Hepatocyte (in vitro differentiated cells): Measurements from ENCODE around the gene PYDC1. TPM values are rescaled to one million over a fixed set of nuclear protein-coding genes. Genes with fewer than 3 reads are reported as not detected.

Source experiments
- DNase-seq: peaks from one replicate; pipeline ENCODE4 v3.0.0-alpha.2; 2016; ENCODE audit warnings: low spot score
- H2AFZ ChIP-seq: fragments of 200-600 bp; sonication (generic); 2 replicates; pipeline ENCODE4 v1.6.0; 2016; ENCODE audit warnings: antibody characterized with exemption, mild to moderate bottlenecking
- H3K27ac ChIP-seq: fragments of 200-600 bp; sonication (generic); 2 replicates; pipeline ENCODE4 v1.5.1; 2016; ENCODE audit warnings: mild to moderate bottlenecking
- H3K27me3 ChIP-seq: fragments of 200-600 bp; sonication (generic); 2 replicates; pipeline ENCODE4 v1.6.1; 2016
- H3K36me3 ChIP-seq: fragments of 200-600 bp; sonication (generic); replicated peaks from 2 replicates; pipeline ENCODE4 v1.5.1; 2016; ENCODE audit warnings: low read depth; ENCODE audit not compliant: insufficient read depth
- H3K4me1 ChIP-seq: fragments of 200-600 bp; sonication (generic); 2 replicates; pipeline ENCODE4 v1.5.1; 2016; ENCODE audit warnings: mild to moderate bottlenecking, moderate library complexity; ENCODE audit not compliant: insufficient read depth
- H3K4me2 ChIP-seq: fragments of 200-600 bp; sonication (generic); 2 replicates; pipeline ENCODE4 v1.6.0; 2016
- H3K4me3 ChIP-seq: fragments of 200-600 bp; sonication (generic); 2 replicates; pipeline ENCODE4 v1.5.1; 2016; ENCODE audit warnings: mild to moderate bottlenecking
- H3K79me2 ChIP-seq: fragments of 200-600 bp; sonication (generic); 2 replicates; pipeline ENCODE4 v1.6.0; 2017; ENCODE audit warnings: mild to moderate bottlenecking
- H3K9me2 ChIP-seq: fragments of 200-600 bp; sonication (generic); replicated peaks from 2 replicates; pipeline ENCODE4 v1.6.0; 2017; ENCODE audit warnings: mild to moderate bottlenecking; ENCODE audit not compliant: insufficient read depth
- H3K9me3 ChIP-seq: fragments of 200-600 bp; sonication (generic); 2 replicates; pipeline ENCODE4 v1.5.1; 2016; ENCODE audit warnings: low read depth, mild to moderate bottlenecking
- H4K20me1 ChIP-seq: fragments of 200-600 bp; sonication (generic); 2 replicates; pipeline ENCODE4 v1.6.0; 2016; ENCODE audit warnings: mild to moderate bottlenecking; ENCODE audit not compliant: insufficient read depth, poor library complexity, severe bottlenecking
- EZH2 ChIP-seq: fragments of 200-600 bp; sonication (generic); IDR thresholded peaks from 2 replicates; pipeline ENCODE4 v1.6.1; 2016; ENCODE audit warnings: antibody characterized with exemption, mild to moderate bottlenecking, borderline replicate concordance
- EZH2phosphoT487 ChIP-seq: fragments of 200-600 bp; sonication (generic); IDR thresholded peaks from one replicate; pipeline ENCODE4 v1.6.1; 2018; ENCODE audit warnings: antibody characterized with exemption, mild to moderate bottlenecking, low read depth, moderate library complexity; ENCODE audit not compliant: unreplicated experiment, severe bottlenecking
- WGBS: methylation state at CpG from one replicate; pipeline ENCODE4 v1.1.6; 2016; ENCODE audit warnings: low lambda C conversion rate; ENCODE audit errors: missing lambda C conversion rate; 5-methylcytosine and 5-hydroxymethylcytosine counted together
- polyA plus RNA-seq: library from polyadenylated mRNA; unstranded; fragments of >200 nt; fragmentation: Nextera tagmentation; extraction: Ambion mirVana; gene quantifications from 2 replicates; pipeline ENCODE4 v1.2.1, GENCODE V29; 2016
- total RNA-seq: library from RNA; depleted of rRNA; stranded (reverse); fragments of >200 nt; gene quantifications from 2 replicates; pipeline ENCODE4 v1.2.3, GENCODE V29; 2014
- TF ChIP-seq, protein P1 (sequence below): fragments of 200-600 bp; sonication (generic); IDR thresholded peaks from 2 replicates; pipeline ENCODE4 v1.5.1; 2016; ENCODE audit warnings: antibody characterized with exemption, mild to moderate bottlenecking; ENCODE audit not compliant: poor library complexity

PYDC1 gene
- total and polyA plus RNA-seq, 2 experiments from 2014 or later, result not detected

DNA sequence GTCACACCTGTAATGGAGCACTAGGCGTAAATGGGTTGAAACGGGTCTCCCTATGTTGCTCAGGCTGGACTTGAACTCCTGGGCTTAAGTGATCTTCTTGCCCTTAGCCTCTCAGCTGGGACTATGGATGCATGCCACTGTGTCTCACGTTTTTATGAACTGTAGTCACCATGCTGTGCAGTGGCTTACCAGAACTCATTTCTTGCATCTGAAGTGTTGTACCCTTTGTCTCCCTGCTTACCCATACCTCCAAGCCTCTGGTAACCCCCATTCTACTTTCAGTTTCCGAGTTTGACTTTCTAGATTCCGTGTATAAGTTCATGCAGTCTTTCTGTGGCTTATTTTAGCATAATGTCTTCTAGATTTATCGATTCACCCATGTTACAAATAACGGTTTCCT, 22.0 kb downstream of the PYDC1 start:
- no peaks in the 10 kb centered on the region for H3K9me3 ChIP-seq
- DNase-seq, result no peak
- no peaks in the 10 kb centered on the region for H3K9me2 ChIP-seq
- H3K79me2 ChIP-seq, result peaks cover 10% of the 10 kb centered on the region
- H3K27ac ChIP-seq, result no peak overlapping the region
- TF ChIP-seq, protein P1, sequence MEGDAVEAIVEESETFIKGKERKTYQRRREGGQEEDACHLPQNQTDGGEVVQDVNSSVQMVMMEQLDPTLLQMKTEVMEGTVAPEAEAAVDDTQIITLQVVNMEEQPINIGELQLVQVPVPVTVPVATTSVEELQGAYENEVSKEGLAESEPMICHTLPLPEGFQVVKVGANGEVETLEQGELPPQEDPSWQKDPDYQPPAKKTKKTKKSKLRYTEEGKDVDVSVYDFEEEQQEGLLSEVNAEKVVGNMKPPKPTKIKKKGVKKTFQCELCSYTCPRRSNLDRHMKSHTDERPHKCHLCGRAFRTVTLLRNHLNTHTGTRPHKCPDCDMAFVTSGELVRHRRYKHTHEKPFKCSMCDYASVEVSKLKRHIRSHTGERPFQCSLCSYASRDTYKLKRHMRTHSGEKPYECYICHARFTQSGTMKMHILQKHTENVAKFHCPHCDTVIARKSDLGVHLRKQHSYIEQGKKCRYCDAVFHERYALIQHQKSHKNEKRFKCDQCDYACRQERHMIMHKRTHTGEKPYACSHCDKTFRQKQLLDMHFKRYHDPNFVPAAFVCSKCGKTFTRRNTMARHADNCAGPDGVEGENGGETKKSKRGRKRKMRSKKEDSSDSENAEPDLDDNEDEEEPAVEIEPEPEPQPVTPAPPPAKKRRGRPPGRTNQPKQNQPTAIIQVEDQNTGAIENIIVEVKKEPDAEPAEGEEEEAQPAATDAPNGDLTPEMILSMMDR, result no peak
- TF ChIP-seq EZH2, result no peak
- TF ChIP-seq EZH2phosphoT487, result no peak
- no peak overlapping the region for H3K4me3 ChIP-seq
- H3K4me2 ChIP-seq, result no peak overlapping the region
- H4K20me1 ChIP-seq, result peaks cover 72% of the 10 kb centered on the region
- H3K4me1 ChIP-seq, result no peaks in the 10 kb centered on the region
- no peaks in the 10 kb centered on the region for H3K27me3 ChIP-seq
- 95% methylated on average over 7 of the region's 7 CpGs for WGBS
- H3K36me3 ChIP-seq, result peaks cover 4% of the 10 kb centered on the region
- no peak overlapping the region for H2AFZ ChIP-seq

DNA sequence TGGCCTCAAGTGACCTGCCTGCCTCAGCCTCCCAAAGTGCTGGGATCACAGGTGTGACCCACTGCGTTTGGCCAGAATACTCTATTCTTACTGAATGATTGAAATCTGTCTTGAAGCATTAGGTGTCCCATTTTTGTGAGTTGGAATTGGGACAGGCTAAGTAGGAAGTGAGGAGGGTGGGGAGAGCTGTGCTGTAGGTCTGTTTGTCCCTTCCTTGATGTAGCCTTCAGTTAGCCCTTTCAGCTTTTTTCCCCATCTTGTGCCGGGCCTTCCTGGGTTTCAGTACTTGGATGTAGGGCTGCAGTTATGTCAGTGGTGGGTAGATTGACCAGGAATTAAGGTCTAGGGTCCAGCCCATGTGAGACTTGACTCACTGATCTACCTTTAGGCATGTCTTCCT, 23.1 kb downstream of the PYDC1 start:
- no peaks in the 10 kb centered on the region for H3K9me3 ChIP-seq
- peaks cover 75% of the 10 kb centered on the region for H4K20me1 ChIP-seq
- H3K79me2 ChIP-seq, result peaks cover 20% of the 10 kb centered on the region
- TF ChIP-seq EZH2phosphoT487, result no peak
- TF ChIP-seq EZH2, result no peak
- TF ChIP-seq, protein P1, result no peak
- 100% methylated on average over 2 of the region's 2 CpGs for WGBS
- H3K27me3 ChIP-seq, result no peaks in the 10 kb centered on the region
- no peaks in the 10 kb centered on the region for H3K9me2 ChIP-seq
- no peak overlapping the region for H2AFZ ChIP-seq
- H3K4me1 ChIP-seq, result no peaks in the 10 kb centered on the region
- H3K4me2 ChIP-seq, result no peak overlapping the region
- DNase-seq, result no peak
- no peak overlapping the region for H3K27ac ChIP-seq
- H3K4me3 ChIP-seq, result no peak overlapping the region
- peaks cover 8% of the 10 kb centered on the region for H3K36me3 ChIP-seq

DNA sequence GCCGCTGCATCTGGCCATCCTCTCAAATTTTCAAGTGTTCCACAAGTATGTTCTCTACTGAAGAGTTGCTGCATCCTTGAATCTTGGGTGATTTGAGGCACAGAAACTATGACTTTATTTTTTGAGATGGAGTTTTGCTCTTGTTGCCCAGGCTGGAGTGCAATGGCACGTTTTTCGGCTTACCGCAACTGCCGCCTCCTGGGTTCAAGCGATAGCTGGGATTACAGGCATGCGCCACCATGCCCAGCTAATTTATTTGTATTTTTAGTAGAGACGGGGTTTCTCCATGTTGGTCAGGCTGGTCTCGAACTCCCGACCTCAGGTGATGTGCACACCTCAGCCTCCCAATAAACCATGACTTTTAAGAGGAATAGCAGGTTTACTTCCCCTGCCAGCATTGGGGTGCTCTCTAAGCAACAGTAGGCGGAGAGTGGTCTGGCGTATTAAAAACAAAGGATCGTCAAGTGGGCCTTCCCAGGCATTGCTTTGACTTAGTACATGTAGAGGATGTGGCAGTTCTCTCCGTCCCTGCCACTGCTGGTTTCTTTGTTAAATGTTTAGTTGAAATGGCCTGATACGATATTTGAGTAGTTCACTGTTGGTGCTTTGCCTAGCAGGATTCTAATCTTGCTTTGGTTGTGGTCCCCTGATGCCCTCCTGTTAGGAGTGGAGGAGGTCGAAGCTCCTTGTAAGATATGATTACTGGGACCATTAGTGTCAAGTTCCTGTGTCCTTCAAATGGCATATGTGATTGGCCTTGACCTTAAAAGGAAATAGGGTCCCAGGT, 23.9 kb downstream of the PYDC1 start:
- H2AFZ ChIP-seq, result no peak overlapping the region
- 95% methylated on average over 16 of the region's 16 CpGs for WGBS
- no peaks in the 10 kb centered on the region for H3K4me1 ChIP-seq
- peaks cover 77% of the 10 kb centered on the region for H4K20me1 ChIP-seq
- H3K9me2 ChIP-seq, result no peaks in the 10 kb centered on the region
- H3K4me2 ChIP-seq, result no peak overlapping the region
- peaks cover 8% of the 10 kb centered on the region for H3K36me3 ChIP-seq
- peaks cover 27% of the 10 kb centered on the region for H3K79me2 ChIP-seq
- TF ChIP-seq EZH2, result no peak
- TF ChIP-seq EZH2phosphoT487, result no peak
- TF ChIP-seq, protein P1, result no peak
- H3K27ac ChIP-seq, result no peak overlapping the region
- H3K4me3 ChIP-seq, result no peak overlapping the region
- H3K9me3 ChIP-seq, result no peaks in the 10 kb centered on the region
- DNase-seq, result no peak
- no peaks in the 10 kb centered on the region for H3K27me3 ChIP-seq
